Renal cortex interstitium (tissue), 11 donors: Measurements from ENCODE around the gene POLR2C. TPM values are rescaled to one million over a fixed set of nuclear protein-coding genes. Genes with fewer than 3 reads are reported as not detected.
"Not testable (repeated sequence)": the region's sequence is repeated elsewhere in the genome, so short reads cannot be mapped to it uniquely, and the experiment has no call there.

Source experiments
- DNase-seq, 11 donors: peaks; one replicate each; pipeline ENCODE4 v3.0.0-alpha.2; 2013; ENCODE audit warnings: low read depth in 9 of 11, low spot score in 4 of 11; ENCODE audit errors: extremely low read depth in 1 of 11
- polyA plus RNA-seq, 3 donors: library from polyadenylated mRNA; unstranded; fragments of 120-200 nt; gene quantifications; one replicate each; pipeline ENCODE4 v1.2.1, GENCODE V29; 2013; ENCODE audit not compliant: insufficient read length in 3 of 3

The POLR2C gene
- polyA plus RNA-seq, 3 donors: 79.9 to 89.8 (median 88.4) TPM

- not testable (repeated sequence) for DNase-seq
These were observed 22.5 kb upstream of the POLR2C start for GRCh38 chr16:57439947-57440346.

GRCh38 chr16:57440551-57440950, 21.9 kb upstream of the POLR2C start:
- not testable (repeated sequence) for DNase-seq

GRCh38 chr16:57444711-57445110, 17.8 kb upstream of the POLR2C start:
- no peak for DNase-seq

- DNase-seq: no peak
These were observed 17.0 kb upstream of the POLR2C start for GRCh38 chr16:57445510-57445909.

- DNase-seq: peak in 4 of 11 donors; percentile 5 to 33 (median 19)
These were observed 15.8 kb upstream of the POLR2C start for GRCh38 chr16:57446531-57447185.

GRCh38 chr16:57447186-57447962, 15.1 kb upstream of the POLR2C start, which contains the start of the genes CIAPIN1 and COQ9:
TSS of gene CIAPIN1 (minus strand) at chr16:57447385. CDS start at chr16:57440928, 6,457 bp downstream.
TSS of gene COQ9 (plus strand) at chr16:57447479. CDS start at chr16:57447506, 27 bp downstream.
- peak; percentile 87 to 94 (median 91) for DNase-seq

GRCh38 chr16:57452021-57452420, 10.5 kb upstream of the POLR2C start:
- no peak for DNase-seq

GRCh38 chr16:57462978-57463362, 491 bp downstream of the POLR2C start:
- DNase-seq: no peak

- DNase-seq: no peak
These were observed 2.0 kb downstream of the POLR2C start for GRCh38 chr16:57464523-57464922.

- no peak for DNase-seq
These were observed 5.9 kb downstream of the POLR2C start for GRCh38 chr16:57468346-57468745.

- no peak for DNase-seq
These were observed 6.6 kb downstream of the POLR2C start for GRCh38 chr16:57469046-57469445.

- no peak for DNase-seq
These were observed 7.5 kb downstream of the POLR2C start for GRCh38 chr16:57469917-57470470.

GRCh38 chr16:57470711-57471110, 8.2 kb downstream of the POLR2C start:
- DNase-seq: no peak

- DNase-seq: no peak
These were observed 8.7 kb downstream of the POLR2C start for GRCh38 chr16:57471209-57471608.

- DNase-seq: peak in 1 of 11 donors; percentile 43
These were observed 9.6 kb downstream of the POLR2C start for GRCh38 chr16:57471852-57472664.

- no peak for DNase-seq
These were observed 10.2 kb downstream of the POLR2C start for GRCh38 chr16:57472665-57473060.

- no peak for DNase-seq
These were observed 10.8 kb downstream of the POLR2C start for GRCh38 chr16:57473176-57473840.

GRCh38 chr16:57473906-57474305, 11.4 kb downstream of the POLR2C start:
- DNase-seq: no peak
